ENCODE data around the gene LMNTD2. TPM values are rescaled to one million over a fixed set of nuclear protein-coding genes. Genes with fewer than 3 reads are reported as not detected.

Gene LMNTD2
- total and polyA plus RNA-seq, 2 donors (not counting 3 experiments of a cell fraction or from before 2014, with no cell fraction given) = 2.1 to 2.6 TPM

DNA sequence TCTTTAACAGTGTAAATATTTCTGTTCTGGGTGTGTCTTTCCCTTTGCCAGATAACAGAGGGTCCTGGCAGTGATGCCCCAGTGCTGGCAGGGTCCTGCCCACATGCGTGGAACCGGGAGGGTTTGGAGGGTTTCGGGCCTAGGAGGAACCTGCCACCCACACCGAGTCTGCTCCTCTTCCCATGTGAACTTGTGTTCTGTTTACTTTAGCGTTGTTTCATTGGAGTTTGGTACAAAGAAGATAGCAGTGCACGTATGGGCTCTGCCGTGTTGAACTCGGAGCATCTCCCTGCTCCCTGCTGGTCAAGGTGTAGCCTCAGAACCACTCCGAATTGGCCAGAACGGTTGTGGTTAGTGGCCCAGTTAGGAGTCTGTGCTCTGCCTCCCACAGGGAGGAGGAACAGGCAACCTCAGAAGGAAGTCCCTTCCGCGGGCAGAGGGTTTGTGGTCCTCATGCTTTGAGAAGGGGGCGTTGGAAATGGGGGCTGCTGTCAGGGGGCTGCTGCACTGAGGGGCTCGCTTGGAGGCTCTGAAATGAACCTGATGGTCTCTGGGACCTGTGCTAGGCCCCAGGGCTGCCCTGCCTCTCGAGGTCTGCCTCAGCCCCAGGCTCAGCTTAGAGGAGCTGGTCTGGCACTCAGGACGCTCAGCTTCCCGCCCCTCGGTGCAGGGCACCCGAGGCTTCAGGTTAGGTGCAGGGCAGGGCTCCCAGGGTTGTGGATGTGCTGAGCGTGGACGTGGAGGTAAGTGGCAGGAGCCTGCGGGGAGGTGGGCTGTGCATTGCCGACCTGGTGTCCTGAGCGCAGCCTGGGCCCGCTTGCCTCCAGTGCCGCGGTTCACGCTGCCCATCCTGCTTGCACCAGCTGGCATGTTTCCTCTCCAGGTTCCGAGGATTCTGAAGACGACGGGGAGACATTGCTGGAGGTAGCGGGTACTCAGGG is 26.1 kb upstream of the LMNTD2 start:
- H3K4me2 ChIP-seq (ENCODE audit: insufficient read depth, low read length) = no peak overlapping the region
- no peaks in the 10 kb centered on the region for H3K9me1 ChIP-seq (replicated peaks; ENCODE audit: control insufficient read depth, extremely low read depth, insufficient read depth, low read length)
- CTCF ChIA-PET = no interaction called here
- H4K20me1 ChIP-seq (replicated peaks; ENCODE audit: control insufficient read depth, extremely low read depth, insufficient read depth, low read length) = no peaks in the 10 kb centered on the region
- dilution Hi-C loops (cut with MboI; ENCODE audit: extremely low pct_ligation_motif_present, low sequenced_read_pairs) = no loop called here
- peaks cover 6 to 35% of the 10 kb centered on the region in 2 experiments for H3K36me3 ChIP-seq (ENCODE audit: control insufficient read depth in 2 of 2, extremely low read depth in 1 of 2, insufficient read depth in 2 of 2, low read length in 2 of 2)
- DNase-seq (ENCODE audit: low read depth, low spot score) (no peak), FAIRE-seq (no peak)
- TF ChIP-seq FOS (IDR thresholded peaks at IDR 0.05; ENCODE audit: borderline replicate concordance, insufficient read depth, low read length) (no peak), GATA2 (IDR thresholded peaks at IDR 0.05; ENCODE audit: insufficient read depth, insufficient read length, low read depth, low read length) (no peak), POLR2A (IDR thresholded peaks at IDR 0.05; ENCODE audit: low read depth, low read length) (no peak), POLR2AphosphoS5 (IDR thresholded peaks at IDR 0.05; ENCODE audit: insufficient read depth, low read depth, low read length) (no peak), MYC (IDR thresholded peaks at IDR 0.05; ENCODE audit: low read depth, low read length) (no peak), JUN (IDR thresholded peaks at IDR 0.05; ENCODE audit: borderline replicate concordance, insufficient read depth, insufficient read length, low read depth) (no peak), EZH2 (IDR thresholded peaks at IDR 0.05; ENCODE audit: borderline replicate concordance, low read depth, low read length, severe bottlenecking) (no peak)
- TF ChIP-seq, protein P1, sequence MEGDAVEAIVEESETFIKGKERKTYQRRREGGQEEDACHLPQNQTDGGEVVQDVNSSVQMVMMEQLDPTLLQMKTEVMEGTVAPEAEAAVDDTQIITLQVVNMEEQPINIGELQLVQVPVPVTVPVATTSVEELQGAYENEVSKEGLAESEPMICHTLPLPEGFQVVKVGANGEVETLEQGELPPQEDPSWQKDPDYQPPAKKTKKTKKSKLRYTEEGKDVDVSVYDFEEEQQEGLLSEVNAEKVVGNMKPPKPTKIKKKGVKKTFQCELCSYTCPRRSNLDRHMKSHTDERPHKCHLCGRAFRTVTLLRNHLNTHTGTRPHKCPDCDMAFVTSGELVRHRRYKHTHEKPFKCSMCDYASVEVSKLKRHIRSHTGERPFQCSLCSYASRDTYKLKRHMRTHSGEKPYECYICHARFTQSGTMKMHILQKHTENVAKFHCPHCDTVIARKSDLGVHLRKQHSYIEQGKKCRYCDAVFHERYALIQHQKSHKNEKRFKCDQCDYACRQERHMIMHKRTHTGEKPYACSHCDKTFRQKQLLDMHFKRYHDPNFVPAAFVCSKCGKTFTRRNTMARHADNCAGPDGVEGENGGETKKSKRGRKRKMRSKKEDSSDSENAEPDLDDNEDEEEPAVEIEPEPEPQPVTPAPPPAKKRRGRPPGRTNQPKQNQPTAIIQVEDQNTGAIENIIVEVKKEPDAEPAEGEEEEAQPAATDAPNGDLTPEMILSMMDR (IDR thresholded peaks at IDR 0.05; ENCODE audit: extremely low read depth in 1 of 2, insufficient read depth in 1 of 2, low read depth in 1 of 2, low read length in 2 of 2) = no peak
- TF ChIP-seq, protein P2, sequence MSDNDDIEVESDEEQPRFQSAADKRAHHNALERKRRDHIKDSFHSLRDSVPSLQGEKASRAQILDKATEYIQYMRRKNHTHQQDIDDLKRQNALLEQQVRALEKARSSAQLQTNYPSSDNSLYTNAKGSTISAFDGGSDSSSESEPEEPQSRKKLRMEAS (IDR thresholded peaks at IDR 0.05; ENCODE audit: insufficient read depth, insufficient read length) = no peak
- H3K4me3 ChIP-seq (replicated peaks in 1 of 3; ENCODE audit: insufficient read depth in 1 of 3, low read depth in 1 of 3, low read length in 3 of 3) = no peak overlapping the region
- no peak overlapping the region for H3K9ac ChIP-seq (replicated peaks; ENCODE audit: extremely low read depth, insufficient read depth, low read length)
- H2AFZ ChIP-seq (ENCODE audit: low read depth, low read length) = no peak overlapping the region
- peaks cover 23% of the 10 kb centered on the region for H3K79me2 ChIP-seq (ENCODE audit: control insufficient read depth, insufficient read depth, low read length)
- no TSS peak for BruUV-seq (replicated peaks)
- intact Hi-C loops (cut with micrococcal nuclease) = no loop called here
- no peak overlapping the region for H3K27ac ChIP-seq (ENCODE audit: insufficient read depth, low read depth, low read length)
- no peaks in the 10 kb centered on the region for H3K27me3 ChIP-seq (ENCODE audit: control insufficient read depth in 2 of 2, insufficient read depth in 2 of 2, low read length in 2 of 2)
- H3K4me1 ChIP-seq (ENCODE audit: control insufficient read depth, extremely low read depth, insufficient read depth, low read length) = peaks cover 11% of the 10 kb centered on the region
- no peaks in the 10 kb centered on the region for H3K9me3 ChIP-seq (replicated peaks; ENCODE audit: control insufficient read depth, insufficient read depth, low read length)
- POLR2A ChIA-PET = no interaction called here
